Keratinocyte (primary cell): ENCODE data around the gene ISM1. TPM values are rescaled to one million over a fixed set of nuclear protein-coding genes. Genes with fewer than 3 reads are reported as not detected.

ENCODE experiments used
- DNase-seq: peaks from one replicate; pipeline ENCODE4 v3.0.0-alpha.2; 2011; ENCODE audit warnings: low read depth, missing footprints, low spot score
- FAIRE-seq: peaks from 2 replicates; lab custom pipeline; 2011; peaks lifted over from hg19 to GRCh38; lab: Jason Lieb, UNC
- H2AFZ ChIP-seq: 2 replicates; pipeline ENCODE4 v1.6.0; 2012; ENCODE audit warnings: low read length, control low read depth, inconsistent platforms; ENCODE audit not compliant: control insufficient read depth
- H3K27ac ChIP-seq: 2 replicates; pipeline ENCODE4 v1.5.1; 2011; ENCODE audit warnings: low read length; ENCODE audit not compliant: control insufficient read depth, insufficient read depth
- H3K27me3 ChIP-seq: 3 replicates; pipeline ENCODE4 v1.6.0; 2011; ENCODE audit warnings: low read length; ENCODE audit not compliant: control insufficient read depth, insufficient read depth; ENCODE audit errors: extremely low read depth
- H3K36me3 ChIP-seq, 2 experiments: 2 replicates in 1 of 2; 3 replicates in 1 of 2; pipeline ENCODE4 v1.5.1; 2011; ENCODE audit warnings: low read length in 2 of 2, mild to moderate bottlenecking in 1 of 2; ENCODE audit not compliant: control insufficient read depth in 2 of 2, insufficient read depth in 2 of 2; ENCODE audit errors: extremely low read depth in 1 of 2
- H3K4me1 ChIP-seq: 3 replicates; pipeline ENCODE4 v1.5.1; 2011; ENCODE audit warnings: low read length; ENCODE audit not compliant: control insufficient read depth, insufficient read depth; ENCODE audit errors: extremely low read depth
- H3K4me2 ChIP-seq: 3 replicates; pipeline ENCODE4 v1.6.0; 2011; ENCODE audit warnings: low read depth, low read length; ENCODE audit not compliant: control insufficient read depth, insufficient read depth; ENCODE audit errors: extremely low read depth
- H3K4me3 ChIP-seq, 3 experiments: fragments of 200-600 bp in 1 of 3; sonication (generic) in 1 of 3; 2 replicates in 2 of 3; 3 replicates in 1 of 3; pipeline ENCODE4 v1.5.1; 2011 to 2016; ENCODE audit warnings: low read length in 3 of 3, mild to moderate bottlenecking in 3 of 3, control low read depth in 2 of 3, inconsistent platforms in 1 of 3, low read depth in 1 of 3, mixed read lengths in 1 of 3, mixed run types in 1 of 3, moderate library complexity in 1 of 3; ENCODE audit not compliant: control insufficient read depth in 2 of 3, insufficient read depth in 2 of 3; ENCODE audit errors: extremely low read depth in 1 of 3
- H3K79me2 ChIP-seq: 2 replicates; pipeline ENCODE4 v1.6.0; 2012; ENCODE audit warnings: low read length; ENCODE audit not compliant: control insufficient read depth, insufficient read depth
- H3K9ac ChIP-seq: 3 replicates; pipeline ENCODE4 v1.6.0; 2011; ENCODE audit warnings: low read length; ENCODE audit not compliant: control insufficient read depth, insufficient read depth; ENCODE audit errors: extremely low read depth
- H3K9me1 ChIP-seq: 3 replicates; pipeline ENCODE4 v1.6.0; 2011; ENCODE audit warnings: low read length; ENCODE audit not compliant: control insufficient read depth, insufficient read depth; ENCODE audit errors: extremely low read depth
- H3K9me3 ChIP-seq: 2 replicates; pipeline ENCODE4 v1.5.1; 2012; ENCODE audit warnings: low read depth, low read length; ENCODE audit not compliant: control insufficient read depth
- H4K20me1 ChIP-seq: 3 replicates; pipeline ENCODE4 v1.6.0; 2011; ENCODE audit warnings: low read length; ENCODE audit not compliant: control insufficient read depth, insufficient read depth; ENCODE audit errors: extremely low read depth
- CTCF ChIP-seq, 3 experiments: IDR thresholded peaks in 1 of 3; conservative IDR thresholded peaks in 1 of 3; optimal IDR thresholded peaks in 1 of 3; 2 replicates in 2 of 3; 3 replicates in 1 of 3; pipeline versions ENCODE3 to v1.5.1; 2011; ENCODE audit warnings: low read length in 3 of 3, mild to moderate bottlenecking in 3 of 3, moderate library complexity in 2 of 3, control low read depth in 1 of 3, inconsistent platforms in 1 of 3; ENCODE audit not compliant: insufficient read depth in 2 of 3; ENCODE audit errors: extremely low read depth in 1 of 3
- EZH2 ChIP-seq: IDR thresholded peaks from one replicate; pipeline ENCODE4 v1.6.1; 2012; ENCODE audit warnings: inconsistent platforms, mild to moderate bottlenecking, low read length, moderate library complexity
- dilution Hi-C: fragments of 300-500 bp; cut with MboI; formaldehyde crosslinking; loops from one replicate; pipeline ENCODE4 v1.7.0; 2020; ENCODE audit warnings: low sequenced_read_pairs; ENCODE audit not compliant: extremely low pct_ligation_motif_present
- polyA plus RNA-seq, 5 experiments: library from polyadenylated mRNA; depleted of rRNA in 3 of 5; stranded (reverse) in 3 of 5; stranded (forward) in 1 of 5; unstranded in 1 of 5; fragments of >200 nt; gene quantifications; 1 replicate in 1 of 5; 2 replicates in 3 of 5; 3 replicates in 1 of 5; pipeline versions ENCODE4 v1.2.1 to v1.2.3, GENCODE V29; 2011 to 2012; ENCODE audit warnings: missing spikeins in 2 of 5, low read depth in 1 of 5, low replicate concordance in 1 of 5

ISM1 gene
- polyA plus RNA-seq, 1 donor (not counting 4 experiments of a cell fraction or from before 2014, with no cell fraction given) = 3.3 TPM

DNA sequence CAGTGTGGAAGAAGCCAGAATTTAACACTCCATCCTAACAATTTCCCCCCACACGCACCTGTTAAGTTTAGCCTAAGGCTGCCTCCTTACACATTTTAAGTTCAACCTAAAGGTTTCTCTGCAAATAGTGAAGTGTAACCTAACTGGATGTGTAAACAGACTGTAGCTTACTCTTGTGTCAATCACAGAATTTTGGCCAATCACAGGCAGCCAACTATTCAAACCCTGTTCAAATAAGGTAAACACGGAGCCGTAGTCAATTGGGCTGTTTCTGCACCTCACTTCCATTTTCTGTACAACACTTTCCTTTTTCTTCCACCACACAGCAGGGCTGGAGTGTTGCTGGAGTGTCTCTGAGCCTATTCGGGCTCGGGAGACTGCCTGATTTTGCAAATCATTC lies 92.1 kb downstream of the ISM1 start:
- TF ChIP-seq EZH2 = no peak
- TF ChIP-seq CTCF (optimal IDR thresholded peaks at IDR 0.05 in 1 of 3, IDR thresholded peaks at IDR 0.05 in 1 of 3, conservative IDR thresholded peaks at IDR 0.05 in 1 of 3; ENCODE audit: extremely low read depth in 1 of 3, insufficient read depth in 2 of 3, low read length in 3 of 3) = no peak
- Histone ChIP-seq H3K9me3 (no peaks in the 10 kb centered on the region), H3K27me3 (no peaks in the 10 kb centered on the region), H3K79me2 (no peaks in the 10 kb centered on the region), H3K9me1 (no peaks in the 10 kb centered on the region), H3K36me3 (no peaks in the 10 kb centered on the region), H3K4me3 (no peak overlapping the region), H2AFZ (no peak overlapping the region), H3K27ac (no peak overlapping the region), H3K4me2 (no peak overlapping the region), H3K4me1 (peaks cover 5% of the 10 kb centered on the region), H4K20me1 (no peaks in the 10 kb centered on the region), H3K9ac (no peak overlapping the region)
- no peak for FAIRE-seq
- dilution Hi-C loops = no loop called here
- DNase-seq = no peak

DNA sequence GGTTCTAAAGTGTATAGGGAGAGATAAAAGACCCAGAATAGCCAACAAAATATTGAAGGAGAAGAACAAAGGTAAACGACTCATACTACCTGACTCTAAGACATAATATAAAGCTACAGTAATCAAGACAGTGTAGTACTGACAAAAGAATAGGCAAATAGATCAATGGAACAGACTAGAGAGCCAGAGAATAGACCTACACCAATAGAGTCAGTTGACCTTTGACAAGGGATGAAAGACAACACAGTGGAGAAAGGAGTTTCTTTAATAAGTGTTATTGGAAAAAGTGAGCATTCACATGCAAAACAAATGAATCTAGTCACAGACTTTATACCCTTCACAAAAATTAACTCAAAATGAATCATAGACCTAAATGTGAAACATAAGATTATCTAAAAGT lies 96.4 kb downstream of the ISM1 start:
- TF ChIP-seq CTCF (optimal IDR thresholded peaks at IDR 0.05 in 1 of 3, IDR thresholded peaks at IDR 0.05 in 1 of 3, conservative IDR thresholded peaks at IDR 0.05 in 1 of 3; ENCODE audit: extremely low read depth in 1 of 3, insufficient read depth in 2 of 3, low read length in 3 of 3) = no peak
- TF ChIP-seq EZH2 = no peak
- Histone ChIP-seq H3K9me1 (no peaks in the 10 kb centered on the region), H3K4me2 (no peak overlapping the region), H2AFZ (no peak overlapping the region), H3K4me1 (peaks cover 2% of the 10 kb centered on the region), H3K9ac (no peak overlapping the region), H3K36me3 (no peaks in the 10 kb centered on the region), H4K20me1 (no peaks in the 10 kb centered on the region), H3K79me2 (no peaks in the 10 kb centered on the region), H3K4me3 (no peak overlapping the region), H3K27ac (no peak overlapping the region), H3K9me3 (no peaks in the 10 kb centered on the region), H3K27me3 (no peaks in the 10 kb centered on the region)
- no peak for FAIRE-seq
- dilution Hi-C loops = no loop called here
- no peak for DNase-seq
